HL-60 (cell line): ENCODE results near the gene TET3.

Source experiments
- DNase-seq, 2 experiments: peaks; one replicate each; pipeline ENCODE4 v3.0.0-alpha.2; 2010 to 2020; ENCODE audit warnings: low read depth in 1 of 2, low spot score in 1 of 2
- H3K27ac ChIP-seq: fragments of 250-450 bp; sonication (Bioruptor Pico); replicated peaks from 2 replicates; pipeline ENCODE4 v1.5.1; 2020; ENCODE audit warnings: mild to moderate bottlenecking, moderate library complexity
- H3K27me3 ChIP-seq: fragments of 250-450 bp; sonication (Bioruptor Pico); 2 replicates; pipeline ENCODE4 v1.5.1; 2021; ENCODE audit warnings: mild to moderate bottlenecking, moderate library complexity; ENCODE audit not compliant: insufficient read depth, poor library complexity, severe bottlenecking
- H3K4me3 ChIP-seq: replicated peaks from 2 replicates; pipeline ENCODE4 v1.5.1; 2011; ENCODE audit warnings: mild to moderate bottlenecking, control low read depth, low read length; ENCODE audit not compliant: insufficient read depth
- CTCF ChIP-seq: IDR thresholded peaks from one replicate; pipeline ENCODE4 v1.5.1; 2011; ENCODE audit warnings: low read length, control low read depth, inconsistent platforms; ENCODE audit not compliant: insufficient read depth
- GABPA ChIP-seq: IDR thresholded peaks from 2 replicates; pipeline ENCODE4 v1.6.1; 2012; ENCODE audit warnings: low read depth
- POLR2AphosphoS5 ChIP-seq: IDR thresholded peaks from 2 replicates; pipeline ENCODE4 v1.6.1; 2012; ENCODE audit warnings: low read depth
- SPI1 ChIP-seq: IDR thresholded peaks from 2 replicates; pipeline ENCODE4 v1.6.1; 2012; ENCODE audit warnings: low read depth, mild to moderate bottlenecking, borderline replicate concordance
- TF ChIP-seq, protein P1 (sequence below): IDR thresholded peaks from 2 replicates; pipeline ENCODE4 v1.6.1; 2012; ENCODE audit warnings: low read depth; ENCODE audit not compliant: insufficient replicate concordance

TET3 gene

DNA sequence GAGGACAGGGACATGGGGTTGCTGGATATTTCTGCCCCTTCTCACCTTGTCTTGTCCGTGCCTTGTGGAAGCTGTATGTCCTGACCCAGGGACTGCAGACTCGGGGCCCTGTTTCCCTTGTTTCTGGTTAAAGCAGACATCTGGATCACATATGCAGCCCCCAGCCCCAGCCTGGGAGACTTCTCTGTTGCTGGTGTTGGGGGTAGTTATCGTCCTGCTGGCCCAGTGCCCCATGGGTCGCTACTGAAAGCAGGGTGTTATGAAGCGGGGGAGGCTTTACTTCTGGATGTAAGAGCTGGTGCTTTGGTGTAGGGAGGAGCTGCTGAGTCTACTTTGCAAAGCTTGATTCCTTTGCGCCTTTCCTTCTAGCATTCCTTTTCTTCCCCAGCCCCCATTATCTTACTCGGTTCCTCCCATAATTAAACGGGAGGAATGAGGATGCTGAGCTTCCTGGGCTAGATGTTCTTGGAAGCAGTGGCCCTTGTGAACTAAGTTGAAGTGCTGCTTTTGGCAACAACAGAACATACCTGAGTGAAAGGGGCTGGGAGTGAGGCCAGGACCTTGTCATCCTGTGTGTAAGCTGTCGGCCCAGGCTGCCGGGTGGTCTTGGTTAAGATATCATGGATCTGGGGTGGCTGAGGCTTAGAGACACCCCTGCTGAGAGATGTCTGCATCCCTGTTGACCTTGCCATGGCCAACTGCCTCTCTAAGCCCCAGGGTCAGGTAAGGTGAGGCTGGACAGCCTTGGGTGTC lies 3.4 kb downstream of the TET3 start:
- peak overlapping the region; percentile 5; the same call in 1 of the 2 replicates for H3K27ac ChIP-seq
- no peak for TF ChIP-seq GABPA
- TF ChIP-seq, protein P1, sequence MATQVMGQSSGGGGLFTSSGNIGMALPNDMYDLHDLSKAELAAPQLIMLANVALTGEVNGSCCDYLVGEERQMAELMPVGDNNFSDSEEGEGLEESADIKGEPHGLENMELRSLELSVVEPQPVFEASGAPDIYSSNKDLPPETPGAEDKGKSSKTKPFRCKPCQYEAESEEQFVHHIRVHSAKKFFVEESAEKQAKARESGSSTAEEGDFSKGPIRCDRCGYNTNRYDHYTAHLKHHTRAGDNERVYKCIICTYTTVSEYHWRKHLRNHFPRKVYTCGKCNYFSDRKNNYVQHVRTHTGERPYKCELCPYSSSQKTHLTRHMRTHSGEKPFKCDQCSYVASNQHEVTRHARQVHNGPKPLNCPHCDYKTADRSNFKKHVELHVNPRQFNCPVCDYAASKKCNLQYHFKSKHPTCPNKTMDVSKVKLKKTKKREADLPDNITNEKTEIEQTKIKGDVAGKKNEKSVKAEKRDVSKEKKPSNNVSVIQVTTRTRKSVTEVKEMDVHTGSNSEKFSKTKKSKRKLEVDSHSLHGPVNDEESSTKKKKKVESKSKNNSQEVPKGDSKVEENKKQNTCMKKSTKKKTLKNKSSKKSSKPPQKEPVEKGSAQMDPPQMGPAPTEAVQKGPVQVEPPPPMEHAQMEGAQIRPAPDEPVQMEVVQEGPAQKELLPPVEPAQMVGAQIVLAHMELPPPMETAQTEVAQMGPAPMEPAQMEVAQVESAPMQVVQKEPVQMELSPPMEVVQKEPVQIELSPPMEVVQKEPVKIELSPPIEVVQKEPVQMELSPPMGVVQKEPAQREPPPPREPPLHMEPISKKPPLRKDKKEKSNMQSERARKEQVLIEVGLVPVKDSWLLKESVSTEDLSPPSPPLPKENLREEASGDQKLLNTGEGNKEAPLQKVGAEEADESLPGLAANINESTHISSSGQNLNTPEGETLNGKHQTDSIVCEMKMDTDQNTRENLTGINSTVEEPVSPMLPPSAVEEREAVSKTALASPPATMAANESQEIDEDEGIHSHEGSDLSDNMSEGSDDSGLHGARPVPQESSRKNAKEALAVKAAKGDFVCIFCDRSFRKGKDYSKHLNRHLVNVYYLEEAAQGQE: no peak
- TF ChIP-seq SPI1: no peak
- no peak for TF ChIP-seq POLR2AphosphoS5
- no peak for TF ChIP-seq CTCF
- peak overlapping the region; percentile 54 for H3K4me3 ChIP-seq
- H3K27me3 ChIP-seq: no peaks in the 10 kb centered on the region
- no peak for DNase-seq

DNA sequence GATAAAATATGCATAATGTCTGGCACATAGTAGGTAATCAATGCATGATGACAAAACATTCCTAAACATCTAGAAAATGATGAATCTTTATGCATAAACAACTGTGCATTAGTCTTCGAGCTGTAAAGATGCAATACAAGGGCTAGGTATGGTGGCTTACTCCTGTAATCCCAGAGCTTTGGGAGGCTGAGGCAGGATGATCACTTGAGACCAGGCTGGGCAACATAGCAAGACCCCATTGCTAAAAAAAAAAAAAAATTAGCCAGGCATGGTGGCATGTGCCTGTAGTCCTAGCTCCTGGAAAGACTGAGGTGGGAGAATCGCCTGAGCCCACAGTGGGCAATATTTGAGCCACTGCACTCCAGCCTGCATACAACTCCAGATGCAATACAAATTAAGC lies 5.3 kb downstream of the TET3 start:
- Histone ChIP-seq H3K27ac (no peak overlapping the region), H3K27me3 (no peaks in the 10 kb centered on the region), H3K4me3 (no peak overlapping the region)
- DNase-seq: no peak
- TF ChIP-seq CTCF: no peak
- TF ChIP-seq GABPA: no peak
- no peak for TF ChIP-seq SPI1
- TF ChIP-seq, protein P1: no peak
- no peak for TF ChIP-seq POLR2AphosphoS5

- H3K4me3 ChIP-seq: no peak overlapping the region
- no peak for TF ChIP-seq POLR2AphosphoS5
- TF ChIP-seq CTCF: no peak
- TF ChIP-seq, protein P1: no peak
- no peak for TF ChIP-seq GABPA
- TF ChIP-seq SPI1: no peak
- no peaks in the 10 kb centered on the region for H3K27me3 ChIP-seq
- DNase-seq: no peak
- no peak overlapping the region for H3K27ac ChIP-seq
Measured at GRCh38 chr2:73990531-73990930, 5.8 kb downstream of the TET3 start.
